HL-60 (cell line): ENCODE data around the gene SYNJ2.

Source experiments
- DNase-seq, 2 experiments: peaks; one replicate each; pipeline ENCODE4 v3.0.0-alpha.2; 2010 to 2020; ENCODE audit warnings: low read depth in 1 of 2, low spot score in 1 of 2
- H3K27ac ChIP-seq: fragments of 250-450 bp; sonication (Bioruptor Pico); replicated peaks from 2 replicates; pipeline ENCODE4 v1.5.1; 2020; ENCODE audit warnings: mild to moderate bottlenecking, moderate library complexity
- H3K27me3 ChIP-seq: fragments of 250-450 bp; sonication (Bioruptor Pico); 2 replicates; pipeline ENCODE4 v1.5.1; 2021; ENCODE audit warnings: mild to moderate bottlenecking, moderate library complexity; ENCODE audit not compliant: insufficient read depth, poor library complexity, severe bottlenecking
- H3K4me3 ChIP-seq: replicated peaks from 2 replicates; pipeline ENCODE4 v1.5.1; 2011; ENCODE audit warnings: mild to moderate bottlenecking, control low read depth, low read length; ENCODE audit not compliant: insufficient read depth
- CTCF ChIP-seq: IDR thresholded peaks from one replicate; pipeline ENCODE4 v1.5.1; 2011; ENCODE audit warnings: low read length, control low read depth, inconsistent platforms; ENCODE audit not compliant: insufficient read depth
- GABPA ChIP-seq: IDR thresholded peaks from 2 replicates; pipeline ENCODE4 v1.6.1; 2012; ENCODE audit warnings: low read depth
- POLR2AphosphoS5 ChIP-seq: IDR thresholded peaks from 2 replicates; pipeline ENCODE4 v1.6.1; 2012; ENCODE audit warnings: low read depth
- SPI1 ChIP-seq: IDR thresholded peaks from 2 replicates; pipeline ENCODE4 v1.6.1; 2012; ENCODE audit warnings: low read depth, mild to moderate bottlenecking, borderline replicate concordance
- TF ChIP-seq, protein P1 (sequence below): IDR thresholded peaks from 2 replicates; pipeline ENCODE4 v1.6.1; 2012; ENCODE audit warnings: low read depth; ENCODE audit not compliant: insufficient replicate concordance

The SYNJ2 gene

DNA sequence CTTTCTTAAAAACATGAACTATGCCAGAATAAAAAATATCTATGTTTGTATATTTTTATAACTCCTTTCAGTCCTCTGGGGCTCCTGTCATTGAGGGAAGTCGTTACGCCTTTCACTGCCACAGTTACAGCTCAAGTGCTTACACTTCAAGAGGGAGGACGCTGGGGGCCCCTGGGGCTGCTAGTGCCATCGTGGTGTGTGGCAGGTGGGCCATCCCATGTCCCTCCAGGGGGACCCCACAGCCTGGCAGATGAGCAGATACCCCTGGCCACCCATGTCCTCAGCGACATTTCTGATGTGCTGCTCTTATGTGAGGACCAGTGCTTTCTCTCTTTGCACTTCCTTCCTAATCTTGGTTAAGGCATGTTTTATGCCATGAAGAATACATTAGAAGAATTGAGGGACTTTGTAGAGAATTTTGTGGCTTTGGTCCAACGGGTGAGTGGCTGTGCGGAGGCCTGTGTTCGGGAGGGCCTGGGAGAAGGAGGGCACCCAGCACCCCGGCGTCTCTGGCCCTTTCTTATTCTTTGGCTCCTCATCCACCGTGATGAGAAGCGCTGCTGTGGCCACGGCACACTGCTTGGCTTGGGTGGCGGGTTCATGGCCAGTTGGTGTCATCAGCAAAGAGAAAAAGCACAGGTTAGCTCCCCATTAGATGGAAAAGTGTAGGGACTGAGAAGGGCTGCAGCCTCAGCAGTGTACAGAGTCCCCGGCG, 38.3 kb upstream of the SYNJ2 start:
- Histone ChIP-seq H3K27me3 (no peaks in the 10 kb centered on the region), H3K4me3 (no peak overlapping the region), H3K27ac (no peak overlapping the region)
- DNase-seq: no peak
- TF ChIP-seq GABPA: no peak
- TF ChIP-seq, protein P1, sequence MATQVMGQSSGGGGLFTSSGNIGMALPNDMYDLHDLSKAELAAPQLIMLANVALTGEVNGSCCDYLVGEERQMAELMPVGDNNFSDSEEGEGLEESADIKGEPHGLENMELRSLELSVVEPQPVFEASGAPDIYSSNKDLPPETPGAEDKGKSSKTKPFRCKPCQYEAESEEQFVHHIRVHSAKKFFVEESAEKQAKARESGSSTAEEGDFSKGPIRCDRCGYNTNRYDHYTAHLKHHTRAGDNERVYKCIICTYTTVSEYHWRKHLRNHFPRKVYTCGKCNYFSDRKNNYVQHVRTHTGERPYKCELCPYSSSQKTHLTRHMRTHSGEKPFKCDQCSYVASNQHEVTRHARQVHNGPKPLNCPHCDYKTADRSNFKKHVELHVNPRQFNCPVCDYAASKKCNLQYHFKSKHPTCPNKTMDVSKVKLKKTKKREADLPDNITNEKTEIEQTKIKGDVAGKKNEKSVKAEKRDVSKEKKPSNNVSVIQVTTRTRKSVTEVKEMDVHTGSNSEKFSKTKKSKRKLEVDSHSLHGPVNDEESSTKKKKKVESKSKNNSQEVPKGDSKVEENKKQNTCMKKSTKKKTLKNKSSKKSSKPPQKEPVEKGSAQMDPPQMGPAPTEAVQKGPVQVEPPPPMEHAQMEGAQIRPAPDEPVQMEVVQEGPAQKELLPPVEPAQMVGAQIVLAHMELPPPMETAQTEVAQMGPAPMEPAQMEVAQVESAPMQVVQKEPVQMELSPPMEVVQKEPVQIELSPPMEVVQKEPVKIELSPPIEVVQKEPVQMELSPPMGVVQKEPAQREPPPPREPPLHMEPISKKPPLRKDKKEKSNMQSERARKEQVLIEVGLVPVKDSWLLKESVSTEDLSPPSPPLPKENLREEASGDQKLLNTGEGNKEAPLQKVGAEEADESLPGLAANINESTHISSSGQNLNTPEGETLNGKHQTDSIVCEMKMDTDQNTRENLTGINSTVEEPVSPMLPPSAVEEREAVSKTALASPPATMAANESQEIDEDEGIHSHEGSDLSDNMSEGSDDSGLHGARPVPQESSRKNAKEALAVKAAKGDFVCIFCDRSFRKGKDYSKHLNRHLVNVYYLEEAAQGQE: no peak
- no peak for TF ChIP-seq POLR2AphosphoS5
- no peak for TF ChIP-seq SPI1
- TF ChIP-seq CTCF: no peak

- H3K4me3 ChIP-seq: no peak overlapping the region
- TF ChIP-seq, protein P1: no peak
- TF ChIP-seq GABPA (no peak), CTCF (no peak), POLR2AphosphoS5 (no peak), SPI1 (no peak)
Measured at GRCh38 chr6:157943964-157944283, 37.7 kb upstream of the SYNJ2 start.

DNA sequence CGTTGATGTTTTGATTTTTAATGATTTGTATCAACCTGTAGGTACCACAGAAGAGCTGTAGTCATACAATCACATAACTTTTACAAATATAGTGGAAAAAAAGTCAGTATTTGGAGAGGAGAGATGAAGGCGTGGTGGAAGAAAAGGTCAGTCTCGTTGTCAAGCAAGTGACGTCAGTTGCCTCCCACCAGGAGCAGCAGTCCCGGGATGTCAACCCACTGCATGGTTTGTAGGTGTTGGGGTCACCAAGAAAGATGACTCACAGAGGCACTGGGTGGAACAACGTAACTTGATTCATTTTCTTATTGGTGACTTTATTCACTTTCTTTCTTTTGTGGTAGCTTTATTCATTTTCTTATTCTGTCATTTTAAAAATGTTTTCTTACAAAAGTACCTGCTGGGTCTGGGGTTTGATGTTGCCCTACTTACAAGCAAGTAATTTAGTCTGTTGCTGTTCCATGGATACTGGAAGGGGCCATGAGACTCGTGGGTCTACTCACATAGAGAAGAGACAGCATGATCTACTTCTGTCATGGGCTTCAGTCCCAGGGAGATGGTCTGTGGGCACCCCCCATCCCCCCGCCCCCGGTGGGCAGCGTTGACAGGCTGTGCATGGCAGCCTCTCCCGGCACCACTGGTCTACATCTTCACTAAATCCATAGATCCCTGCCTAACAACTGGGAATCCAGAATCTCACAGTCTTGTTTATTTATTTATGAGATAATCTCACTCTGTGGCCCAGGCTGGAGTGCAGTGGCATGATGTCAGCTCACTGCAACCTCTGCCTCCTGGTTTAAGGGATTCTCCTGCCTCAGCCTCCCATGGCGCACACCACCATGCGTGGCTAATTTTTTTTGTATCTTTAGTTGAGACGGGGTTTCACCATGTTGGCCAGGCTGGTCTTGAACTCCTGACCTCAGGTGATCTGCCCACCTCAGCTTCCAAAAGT, 36.4 kb upstream of the SYNJ2 start:
- no peak for DNase-seq
- Histone ChIP-seq H3K27me3 (no peaks in the 10 kb centered on the region), H3K4me3 (no peak overlapping the region), H3K27ac (no peak overlapping the region)
- TF ChIP-seq POLR2AphosphoS5 (no peak), GABPA (no peak), SPI1 (no peak), CTCF (no peak)

More at GRCh38 chr6:157943964-157944283, 37.7 kb upstream of the SYNJ2 start:
- H3K27ac ChIP-seq: no peak overlapping the region
- DNase-seq: no peak
- H3K27me3 ChIP-seq: no peaks in the 10 kb centered on the region
